Subcutaneous abdominal adipose tissue (tissue), 5 donors: ENCODE data around the gene ARHGAP15.

Source experiments
- H3K27ac ChIP-seq: one replicate; pipeline ENCODE4 v1.7.0; 2013; ENCODE audit warnings: low read depth, mild to moderate bottlenecking, inconsistent platforms, low read length, moderate library complexity
- H3K27me3 ChIP-seq, 5 donors: one replicate each; pipeline ENCODE4 v1.7.0; 2013; ENCODE audit warnings: low read length in 5 of 5, inconsistent platforms in 1 of 5; ENCODE audit not compliant: control insufficient read depth in 5 of 5, insufficient read depth in 4 of 5
- H3K36me3 ChIP-seq, 5 donors: one replicate each; pipeline ENCODE4 v1.7.0; 2013; ENCODE audit warnings: low read length in 5 of 5; ENCODE audit not compliant: control insufficient read depth in 5 of 5, insufficient read depth in 5 of 5
- H3K4me1 ChIP-seq, 5 donors: one replicate each; pipeline ENCODE4 v1.7.0; 2013; ENCODE audit warnings: low read length in 5 of 5, mild to moderate bottlenecking in 3 of 5, moderate library complexity in 1 of 5; ENCODE audit not compliant: control insufficient read depth in 5 of 5, insufficient read depth in 5 of 5
- H3K4me3 ChIP-seq, 5 donors: one replicate each; pipeline ENCODE4 v1.7.0; 2013; ENCODE audit warnings: low read length in 5 of 5, low read depth in 1 of 5
- H3K9ac ChIP-seq, 5 donors: one replicate each; pipeline ENCODE4 v1.7.0; 2013; ENCODE audit warnings: low read length in 5 of 5, mild to moderate bottlenecking in 4 of 5, moderate library complexity in 3 of 5
- H3K9me3 ChIP-seq, 5 donors: one replicate each; pipeline ENCODE4 v1.7.0; 2013; ENCODE audit warnings: low read length in 5 of 5; ENCODE audit not compliant: control insufficient read depth in 5 of 5
- donor health status: healthy.
- donor health status: healthy.
- donor health status: healthy.
- donor health status: healthy.
- donor health status: healthy.

Gene ARHGAP15

DNA sequence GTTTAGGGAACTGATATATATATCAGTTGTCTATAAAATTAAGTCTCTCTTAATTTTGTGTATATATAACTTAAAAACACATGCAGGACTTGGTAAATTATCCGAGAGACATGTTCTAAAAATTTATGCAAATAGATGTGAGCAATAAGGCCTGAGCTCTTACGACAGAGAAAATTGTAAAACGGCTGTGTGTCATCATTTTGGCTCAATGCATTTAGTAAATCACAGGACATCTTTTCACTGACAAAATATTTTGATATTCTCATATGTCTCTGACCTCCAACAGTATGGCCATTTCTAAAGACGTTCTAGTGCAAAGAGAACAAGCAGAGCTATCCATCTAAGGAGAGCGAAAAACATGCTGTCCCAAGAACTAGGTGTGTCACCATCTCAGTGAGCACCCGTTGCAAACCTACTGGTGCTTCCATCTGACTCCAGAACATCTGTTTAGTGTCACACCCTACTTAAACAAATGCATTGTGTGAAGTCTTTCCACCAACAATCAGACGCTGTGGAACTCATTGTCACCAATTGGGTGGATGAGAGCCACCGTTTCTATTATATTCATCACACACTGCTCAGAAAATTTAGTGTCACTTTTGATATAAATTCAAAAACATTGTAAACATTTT lies 108.0 kb downstream of the ARHGAP15 start:
- peaks cover 0 to 2% (median 0%) of the 10 kb centered on the region in 5 donors for H3K36me3 ChIP-seq
- H3K27ac ChIP-seq, result no peak overlapping the region
- H3K4me3 ChIP-seq, result no peak overlapping the region
- no peak overlapping the region for H3K9ac ChIP-seq
- no peaks in the 10 kb centered on the region for H3K27me3 ChIP-seq
- peaks cover 0 to 7% (median 6%) of the 10 kb centered on the region in 5 donors for H3K9me3 ChIP-seq
- no peaks in the 10 kb centered on the region for H3K4me1 ChIP-seq

DNA sequence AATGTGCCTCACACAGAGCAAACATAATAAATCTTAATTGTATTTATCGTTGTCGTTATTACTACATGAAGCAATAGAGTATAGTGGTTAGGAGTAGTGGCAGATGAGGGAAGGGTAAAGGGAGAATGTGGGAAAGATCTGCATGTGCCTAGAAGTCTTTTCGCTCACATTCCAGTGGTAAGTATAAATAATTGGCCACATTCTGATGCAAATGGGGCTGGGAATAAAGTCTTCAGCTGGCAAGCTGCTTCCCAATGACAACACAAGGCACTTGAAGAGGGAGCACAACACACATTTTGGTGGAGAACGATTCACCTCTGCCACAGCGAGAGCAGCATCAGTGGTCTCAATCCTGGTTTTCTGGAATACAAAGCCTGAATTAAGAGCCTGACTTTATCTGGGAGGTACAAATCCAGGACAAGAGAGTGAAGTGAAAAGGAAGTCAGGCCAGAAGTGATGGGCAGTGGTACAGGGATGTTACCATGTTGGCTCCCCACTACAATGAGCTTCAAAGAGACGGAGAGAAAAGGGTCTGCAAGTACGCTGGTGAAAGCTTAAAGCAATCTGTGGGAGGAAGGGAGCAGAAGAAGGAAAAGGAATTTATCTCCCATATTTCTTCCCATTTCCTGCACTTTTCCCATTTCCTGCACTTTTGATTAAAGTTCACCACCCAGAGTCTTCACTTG lies 112.3 kb downstream of the ARHGAP15 start:
- Histone ChIP-seq H3K36me3 (no peaks in the 10 kb centered on the region), H3K4me1 (no peaks in the 10 kb centered on the region), H3K9ac (no peak overlapping the region), H3K4me3 (no peak overlapping the region), H3K27me3 (no peaks in the 10 kb centered on the region), H3K27ac (no peak overlapping the region), H3K9me3 (no peaks in the 10 kb centered on the region)

DNA sequence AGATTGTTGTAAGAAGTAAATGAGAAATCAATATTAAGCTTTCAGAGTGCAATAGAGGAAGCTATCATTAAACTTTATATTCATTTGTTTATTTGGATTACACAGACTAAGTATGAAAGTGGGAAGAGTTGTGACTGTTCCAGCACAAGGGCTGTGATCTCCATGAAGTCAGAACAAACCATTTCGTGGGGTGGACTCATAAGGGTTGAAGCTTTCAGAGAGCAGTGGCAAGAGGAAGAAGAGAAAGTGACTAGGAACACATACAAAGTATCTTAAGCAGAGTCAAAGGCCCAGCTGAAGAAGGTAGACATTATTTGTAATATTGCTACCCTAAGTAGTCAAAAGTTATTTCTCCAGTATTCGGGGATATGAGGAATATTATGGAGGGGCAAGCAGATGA lies 117.0 kb downstream of the ARHGAP15 start:
- no peak overlapping the region for H3K4me3 ChIP-seq
- H3K9me3 ChIP-seq, result no peaks in the 10 kb centered on the region
- no peaks in the 10 kb centered on the region for H3K27me3 ChIP-seq
- no peak overlapping the region for H3K9ac ChIP-seq
- no peaks in the 10 kb centered on the region for H3K4me1 ChIP-seq
- H3K27ac ChIP-seq, result no peak overlapping the region
- H3K36me3 ChIP-seq, result no peaks in the 10 kb centered on the region

DNA sequence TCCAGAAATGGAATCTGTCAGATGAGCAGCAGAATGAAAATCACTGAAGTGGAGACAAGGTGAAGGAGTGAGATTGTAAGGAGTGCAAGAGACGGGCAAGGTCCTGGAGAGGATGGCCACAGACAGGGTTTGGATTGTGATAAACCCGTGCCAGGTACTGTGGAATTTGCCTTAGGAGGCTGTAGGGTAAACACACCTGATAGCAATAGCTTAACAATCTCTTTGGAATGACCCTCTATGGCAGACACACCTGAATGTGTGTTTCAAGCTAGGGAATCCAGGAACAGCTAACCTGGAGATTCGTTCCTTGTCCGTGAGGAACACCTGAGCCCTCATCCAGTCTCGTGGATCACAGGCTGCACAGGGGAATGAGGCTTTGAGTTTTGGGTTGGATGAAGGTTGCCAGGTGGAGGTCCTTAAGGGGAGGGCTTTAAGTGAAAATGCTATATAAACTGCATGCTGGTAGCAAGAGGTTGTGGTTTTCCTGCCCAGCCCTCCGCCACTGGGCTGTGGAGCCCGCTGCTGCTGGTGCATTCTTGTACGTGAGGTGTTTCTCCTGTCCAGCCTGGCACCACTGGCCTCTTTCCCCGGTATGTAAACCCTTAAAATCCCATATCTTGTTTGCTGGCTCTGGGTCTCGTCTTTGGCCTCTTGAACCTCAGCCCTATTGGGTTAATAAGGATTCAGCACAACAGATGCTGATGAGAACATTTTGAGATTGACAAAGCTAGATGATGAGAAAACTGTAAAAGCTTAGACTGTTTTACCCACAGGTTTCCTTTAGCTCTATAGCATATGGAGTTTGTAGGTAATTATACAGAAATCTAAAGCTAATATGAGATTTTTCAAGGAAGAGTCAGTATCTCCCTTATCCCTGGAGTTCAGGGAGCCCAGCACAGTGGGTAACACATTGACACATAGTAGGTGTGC lies 117.9 kb downstream of the ARHGAP15 start:
- Histone ChIP-seq H3K4me1 (no peaks in the 10 kb centered on the region), H3K4me3 (no peak overlapping the region), H3K27ac (no peak overlapping the region), H3K9ac (no peak overlapping the region), H3K27me3 (no peaks in the 10 kb centered on the region), H3K36me3 (no peaks in the 10 kb centered on the region), H3K9me3 (no peaks in the 10 kb centered on the region)

DNA sequence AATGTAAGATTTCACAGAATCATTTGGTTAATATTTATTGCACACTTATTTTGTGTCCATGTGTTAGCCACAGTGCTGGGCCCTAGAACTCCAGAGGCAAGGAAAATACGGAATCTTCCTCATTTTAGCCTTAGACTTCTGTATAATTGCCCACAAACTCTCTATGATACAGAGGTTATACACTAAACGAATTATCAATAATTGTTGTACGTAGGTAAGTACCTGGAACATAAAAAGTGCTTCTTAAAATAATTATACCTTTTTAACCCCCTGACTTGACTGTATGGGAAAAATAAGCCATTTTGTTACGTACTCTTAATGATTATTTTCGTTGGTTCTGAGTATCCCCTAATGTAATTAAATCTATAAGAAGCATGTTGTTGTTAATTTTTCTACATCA lies 119.4 kb downstream of the ARHGAP15 start:
- Histone ChIP-seq H3K36me3 (no peaks in the 10 kb centered on the region), H3K27me3 (no peaks in the 10 kb centered on the region), H3K4me1 (no peaks in the 10 kb centered on the region), H3K9ac (no peak overlapping the region), H3K9me3 (no peaks in the 10 kb centered on the region), H3K4me3 (no peak overlapping the region), H3K27ac (no peak overlapping the region)

DNA sequence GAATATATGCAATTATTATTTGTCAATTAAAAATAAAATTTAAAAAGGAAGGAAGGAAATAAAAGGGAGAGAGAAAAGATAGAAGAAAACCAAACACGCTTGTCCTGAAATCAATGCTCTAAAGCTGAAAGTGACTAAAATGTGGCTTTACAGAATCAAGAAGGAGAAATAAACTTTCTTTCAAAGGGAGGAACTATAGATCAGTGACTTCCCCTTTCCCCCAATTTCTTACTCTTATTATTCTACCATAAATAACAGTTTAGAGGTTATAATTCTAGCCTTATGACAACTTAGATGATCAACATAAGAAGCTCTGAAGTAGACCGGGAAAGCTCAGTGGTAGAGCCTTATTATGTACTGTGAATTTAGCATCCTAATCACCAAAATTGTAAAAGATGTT lies 122.5 kb downstream of the ARHGAP15 start:
- Histone ChIP-seq H3K36me3 (no peaks in the 10 kb centered on the region), H3K9ac (no peak overlapping the region), H3K4me1 (no peaks in the 10 kb centered on the region), H3K27ac (no peak overlapping the region), H3K4me3 (no peak overlapping the region), H3K27me3 (no peaks in the 10 kb centered on the region), H3K9me3 (no peaks in the 10 kb centered on the region)

DNA sequence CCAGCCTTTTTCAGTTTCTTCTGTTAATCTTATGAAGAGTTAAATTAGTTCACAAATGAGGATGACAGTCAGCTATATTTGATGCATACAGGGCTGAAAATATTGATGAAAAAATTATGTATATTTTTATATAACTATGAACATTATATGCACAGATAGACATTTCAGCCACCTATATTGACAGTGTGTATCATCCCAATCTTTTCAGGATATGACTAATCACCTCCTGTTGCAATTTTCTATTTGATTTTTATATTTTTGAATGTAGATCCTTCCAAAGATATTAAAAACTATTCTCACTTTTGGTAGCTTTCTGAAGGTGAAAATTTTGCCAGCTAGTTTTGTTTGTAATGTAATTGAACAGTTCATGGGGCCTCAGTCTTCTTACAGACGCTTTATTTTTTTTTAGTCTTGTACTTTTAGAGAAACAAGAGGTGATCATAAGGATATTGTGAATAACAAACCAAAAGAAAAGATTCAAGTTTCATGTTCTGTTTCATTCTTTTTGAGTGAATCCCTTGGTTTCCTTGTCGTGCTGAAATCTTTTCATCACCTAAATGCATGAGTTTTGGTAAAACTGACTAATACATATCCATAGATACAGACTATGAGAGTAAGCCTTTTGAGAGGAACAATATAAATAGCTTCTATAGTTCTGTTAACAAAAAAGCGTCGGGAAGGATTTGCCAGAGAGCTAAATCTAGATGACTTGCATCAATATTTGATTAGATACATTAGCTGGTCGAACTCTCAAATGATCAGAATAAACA lies 123.1 kb downstream of the ARHGAP15 start:
- Histone ChIP-seq H3K9me3 (no peaks in the 10 kb centered on the region), H3K9ac (no peak overlapping the region), H3K36me3 (no peaks in the 10 kb centered on the region), H3K4me3 (no peak overlapping the region), H3K27ac (no peak overlapping the region), H3K4me1 (no peaks in the 10 kb centered on the region), H3K27me3 (no peaks in the 10 kb centered on the region)

DNA sequence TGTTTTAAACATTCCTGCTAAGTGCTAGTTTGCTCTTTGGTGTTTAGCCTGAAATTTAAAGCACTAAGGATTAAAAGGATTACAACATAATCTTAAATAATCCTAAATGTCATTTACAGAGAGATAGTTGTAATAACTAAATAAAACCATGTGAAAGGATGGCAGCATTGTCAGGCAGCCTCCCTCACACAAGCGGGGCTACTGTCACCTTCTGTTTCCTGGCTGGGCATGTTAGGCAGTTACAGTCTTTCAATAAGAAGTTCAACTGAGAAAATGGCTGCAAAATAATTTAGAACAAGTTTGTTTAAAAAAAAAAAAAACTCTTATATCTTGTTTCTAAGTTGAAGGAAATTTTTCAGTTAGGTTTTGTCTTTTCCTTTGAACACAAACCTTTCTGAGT lies 124.9 kb downstream of the ARHGAP15 start:
- Histone ChIP-seq H3K27ac (no peak overlapping the region), H3K27me3 (no peaks in the 10 kb centered on the region), H3K9ac (no peak overlapping the region), H3K4me1 (no peaks in the 10 kb centered on the region), H3K9me3 (no peaks in the 10 kb centered on the region), H3K36me3 (no peaks in the 10 kb centered on the region), H3K4me3 (no peak overlapping the region)

DNA sequence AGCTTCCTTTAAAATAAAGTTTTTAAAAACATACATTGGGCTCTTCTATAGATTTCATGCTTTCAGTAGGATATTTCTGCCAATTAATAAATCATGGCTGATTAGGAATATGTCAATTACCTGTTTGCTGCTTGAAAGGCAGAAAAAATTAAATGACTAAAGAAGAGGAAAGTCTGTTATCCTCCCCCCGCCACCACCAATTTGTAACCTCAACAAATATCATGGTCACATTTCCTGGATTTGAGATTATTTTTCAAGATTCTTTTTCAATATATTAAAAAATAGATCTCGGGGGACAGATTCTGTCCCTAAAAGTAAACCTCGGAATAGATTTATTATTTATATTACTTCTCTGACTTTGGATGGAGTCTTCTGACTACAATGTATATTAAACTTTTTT lies 125.9 kb downstream of the ARHGAP15 start:
- Histone ChIP-seq H3K27ac (no peak overlapping the region), H3K36me3 (no peaks in the 10 kb centered on the region), H3K27me3 (no peaks in the 10 kb centered on the region), H3K9me3 (no peaks in the 10 kb centered on the region), H3K4me1 (no peaks in the 10 kb centered on the region), H3K4me3 (no peak overlapping the region), H3K9ac (no peak overlapping the region)
